Esophagus squamous epithelium (tissue), 5 donors: ENCODE results near the gene POLA1. TPM values are rescaled to one million over a fixed set of nuclear protein-coding genes. Genes with fewer than 3 reads are reported as not detected.

Experiments
- DNase-seq: peaks from one replicate; lab custom pipeline; 2025; lab: John Stamatoyannopoulos, UW
- H3K27ac ChIP-seq, 4 donors: fragments of 200-600 bp; sonication (generic); one replicate each; pipeline ENCODE4 v1.5.1; 2016 to 2019; ENCODE audit warnings: mild to moderate bottlenecking in 1 of 4
- H3K27me3 ChIP-seq, 4 donors: fragments of 200-600 bp; sonication (generic); 1 replicate in 3 of 4; 2 replicates in 1 of 4; pipeline versions ENCODE4 v1.5.1 to v1.6.0; 2017 to 2021; ENCODE audit warnings: antibody characterized with exemption in 1 of 4
- H3K36me3 ChIP-seq, 3 donors: fragments of 200-600 bp; sonication (generic); one replicate each; pipeline ENCODE4 v1.5.1; 2016 to 2019
- H3K4me1 ChIP-seq, 3 donors: fragments of 200-600 bp; sonication (generic); one replicate each; pipeline ENCODE4 v1.5.1; 2017 to 2019
- H3K4me3 ChIP-seq, 4 donors: fragments of 200-600 bp; sonication (generic); 1 replicate in 3 of 4; 2 replicates in 1 of 4; pipeline ENCODE4 v1.5.1; 2016 to 2019; ENCODE audit warnings: mild to moderate bottlenecking in 2 of 4, moderate library complexity in 1 of 4
- H3K9me3 ChIP-seq, 3 donors: fragments of 200-600 bp; sonication (generic); one replicate each; pipeline ENCODE4 v1.5.1; 2016 to 2019
- POLR2A ChIP-seq, 4 donors: fragments of 450-650 bp; IDR thresholded peaks; one replicate each; pipeline ENCODE4 v1.6.1; 2017; ENCODE audit warnings: antibody characterized with exemption in 4 of 4, mild to moderate bottlenecking in 4 of 4, moderate library complexity in 3 of 4
- WGBS, 2 donors: methylation state at CpG; one replicate each; pipeline ENCODE4 v1.1.5; 2018; 5-methylcytosine and 5-hydroxymethylcytosine counted together
- intact Hi-C: fragments of 100-400 bp; cut with DNase I; formaldehyde crosslinking; loops from one replicate; pipeline ENCODE4 v1.15.0; 2022
- total RNA-seq, 4 donors: library from RNA; depleted of rRNA; stranded (reverse); fragments of >200 nt; gene quantifications; one replicate each; pipeline ENCODE4 v1.1.0, GENCODE V29; 2016
- TF ChIP-seq, protein P1 (sequence below), 6 experiments: fragments of 450-650 bp in 4 of 6; fragments of 200-600 bp in 2 of 6; sonication (generic) in 2 of 6; IDR thresholded peaks; one replicate each; pipeline ENCODE4 v1.5.1; 2016 to 2019; ENCODE audit warnings: antibody characterized with exemption in 6 of 6, mild to moderate bottlenecking in 4 of 6, moderate library complexity in 4 of 6
- donor health status: DM: yes; HTN: yes; CAD: no.

Gene POLA1
- total RNA-seq, 4 donors from 2014 or later: 5.3 to 14.7 (median 13.1) TPM

DNA sequence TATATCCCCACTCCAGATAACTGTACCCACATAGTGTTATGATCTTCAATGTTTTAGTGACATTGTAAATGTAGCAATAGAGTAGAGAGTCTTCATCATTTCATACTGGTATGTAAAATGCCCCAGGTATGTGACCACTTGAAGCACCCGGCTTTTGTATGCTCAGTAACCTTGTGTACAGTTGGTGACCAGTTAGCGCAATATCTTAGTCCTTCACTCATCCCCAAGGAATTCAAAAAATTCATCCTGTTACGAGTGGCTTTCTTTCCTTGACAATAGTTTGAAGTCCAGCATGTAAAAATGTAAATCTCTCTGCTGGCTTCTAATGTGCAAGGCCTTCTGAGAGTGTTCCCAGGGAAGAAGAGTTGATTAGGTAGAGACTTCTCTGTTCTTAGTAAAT lies 176.4 kb downstream of the POLA1 start:
- no peak overlapping the region for H3K27ac ChIP-seq
- H3K36me3 ChIP-seq: no peaks in the 10 kb centered on the region
- H3K9me3 ChIP-seq: no peaks in the 10 kb centered on the region
- TF ChIP-seq POLR2A (IDR thresholded peaks at IDR 0.05): no peak
- TF ChIP-seq, protein P1, sequence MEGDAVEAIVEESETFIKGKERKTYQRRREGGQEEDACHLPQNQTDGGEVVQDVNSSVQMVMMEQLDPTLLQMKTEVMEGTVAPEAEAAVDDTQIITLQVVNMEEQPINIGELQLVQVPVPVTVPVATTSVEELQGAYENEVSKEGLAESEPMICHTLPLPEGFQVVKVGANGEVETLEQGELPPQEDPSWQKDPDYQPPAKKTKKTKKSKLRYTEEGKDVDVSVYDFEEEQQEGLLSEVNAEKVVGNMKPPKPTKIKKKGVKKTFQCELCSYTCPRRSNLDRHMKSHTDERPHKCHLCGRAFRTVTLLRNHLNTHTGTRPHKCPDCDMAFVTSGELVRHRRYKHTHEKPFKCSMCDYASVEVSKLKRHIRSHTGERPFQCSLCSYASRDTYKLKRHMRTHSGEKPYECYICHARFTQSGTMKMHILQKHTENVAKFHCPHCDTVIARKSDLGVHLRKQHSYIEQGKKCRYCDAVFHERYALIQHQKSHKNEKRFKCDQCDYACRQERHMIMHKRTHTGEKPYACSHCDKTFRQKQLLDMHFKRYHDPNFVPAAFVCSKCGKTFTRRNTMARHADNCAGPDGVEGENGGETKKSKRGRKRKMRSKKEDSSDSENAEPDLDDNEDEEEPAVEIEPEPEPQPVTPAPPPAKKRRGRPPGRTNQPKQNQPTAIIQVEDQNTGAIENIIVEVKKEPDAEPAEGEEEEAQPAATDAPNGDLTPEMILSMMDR (IDR thresholded peaks at IDR 0.05): no peak
- H3K4me3 ChIP-seq: no peak overlapping the region
- no peak for DNase-seq
- no peaks in the 10 kb centered on the region for H3K4me1 ChIP-seq
- 74 to 88% methylated on average over 3 of the region's 3 CpGs for WGBS, 2 donors
- intact Hi-C loops: no loop called here
- no peaks in the 10 kb centered on the region for H3K27me3 ChIP-seq

DNA sequence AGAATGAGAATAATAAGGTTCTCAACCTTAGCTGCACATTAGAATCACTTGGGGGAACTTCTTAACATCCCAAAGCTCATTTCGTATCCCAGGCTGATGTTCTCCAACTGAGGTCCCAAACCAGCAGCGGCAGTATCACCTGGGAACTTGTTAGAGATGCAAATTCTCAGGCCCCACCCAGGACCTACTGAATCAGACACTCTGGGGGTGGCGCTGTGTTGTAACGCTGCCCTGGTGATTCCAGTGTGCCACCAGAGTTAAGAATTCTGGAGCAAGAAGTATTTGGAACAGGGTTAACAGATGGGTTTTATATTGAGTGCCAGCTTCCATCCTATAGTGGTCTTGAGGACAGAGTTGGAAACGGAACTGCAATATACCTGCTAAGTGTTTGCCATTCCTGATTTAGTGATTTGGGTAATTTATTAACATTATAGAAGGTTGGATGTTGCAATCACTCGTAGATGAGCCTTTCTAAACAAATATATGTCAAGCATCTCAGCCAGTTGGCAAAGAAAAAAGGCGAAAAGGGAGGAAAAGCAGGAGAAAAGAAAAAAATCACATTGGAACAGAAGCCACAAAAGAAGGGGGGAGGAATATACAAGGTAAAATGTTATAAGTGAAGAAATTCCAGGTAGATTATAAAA lies 181.0 kb downstream of the POLA1 start:
- Histone ChIP-seq H3K36me3 (no peaks in the 10 kb centered on the region), H3K4me1 (no peaks in the 10 kb centered on the region), H3K9me3 (no peaks in the 10 kb centered on the region), H3K27me3 (no peaks in the 10 kb centered on the region), H3K27ac (no peak overlapping the region), H3K4me3 (no peak overlapping the region)
- intact Hi-C loops: no loop called here
- WGBS, 2 donors: 44 to 80% methylated on average over 6 to 7 of the region's 7 CpGs
- TF ChIP-seq, protein P1 (IDR thresholded peaks at IDR 0.05): no peak
- TF ChIP-seq POLR2A (IDR thresholded peaks at IDR 0.05): no peak
- DNase-seq: no peak

DNA sequence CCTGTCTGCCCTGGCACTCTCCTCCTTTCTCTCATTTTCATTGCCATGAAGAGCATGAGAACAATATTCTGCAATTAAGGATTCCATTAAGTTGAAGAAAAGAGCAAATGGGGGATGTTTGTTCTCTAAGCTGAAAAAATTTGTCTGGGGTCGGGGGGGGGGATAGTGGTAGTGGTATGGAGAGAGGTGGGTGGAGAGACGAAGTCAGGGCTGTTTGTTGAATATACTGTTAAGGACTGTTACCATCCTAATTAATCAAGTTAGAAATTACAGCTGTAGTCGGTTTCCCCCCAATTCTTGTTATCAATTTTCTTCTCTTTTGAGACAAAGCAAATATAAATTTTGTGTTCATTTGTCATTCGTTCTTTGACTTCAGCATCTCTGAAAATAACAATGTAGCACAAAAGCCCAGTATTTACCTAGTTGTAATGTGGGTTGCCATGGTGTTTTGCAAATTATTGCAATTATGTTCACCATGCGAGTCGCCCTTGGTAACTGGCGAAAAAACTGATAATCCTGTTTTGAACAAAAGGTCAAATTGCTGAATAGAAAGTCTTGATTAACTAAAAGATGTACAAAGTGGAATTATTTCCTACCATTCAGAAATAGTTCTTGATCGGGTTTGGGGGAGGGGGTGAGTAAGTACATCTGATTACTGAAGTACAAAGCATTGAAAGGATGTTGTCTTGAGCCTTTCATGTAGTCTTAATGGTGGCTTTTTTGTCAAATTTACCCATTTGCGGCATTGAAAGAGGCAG lies 183.0 kb downstream of the POLA1 start:
- Histone ChIP-seq H3K4me1 (no peaks in the 10 kb centered on the region), H3K36me3 (no peaks in the 10 kb centered on the region), H3K27me3 (no peaks in the 10 kb centered on the region), H3K9me3 (no peaks in the 10 kb centered on the region), H3K27ac (no peak overlapping the region), H3K4me3 (no peak overlapping the region)
- no peak for DNase-seq
- 65 to 86% methylated on average over 9 of the region's 9 CpGs for WGBS, 2 donors
- intact Hi-C loops: no loop called here
- TF ChIP-seq POLR2A (IDR thresholded peaks at IDR 0.05): no peak
- TF ChIP-seq, protein P1 (IDR thresholded peaks at IDR 0.05): no peak

DNA sequence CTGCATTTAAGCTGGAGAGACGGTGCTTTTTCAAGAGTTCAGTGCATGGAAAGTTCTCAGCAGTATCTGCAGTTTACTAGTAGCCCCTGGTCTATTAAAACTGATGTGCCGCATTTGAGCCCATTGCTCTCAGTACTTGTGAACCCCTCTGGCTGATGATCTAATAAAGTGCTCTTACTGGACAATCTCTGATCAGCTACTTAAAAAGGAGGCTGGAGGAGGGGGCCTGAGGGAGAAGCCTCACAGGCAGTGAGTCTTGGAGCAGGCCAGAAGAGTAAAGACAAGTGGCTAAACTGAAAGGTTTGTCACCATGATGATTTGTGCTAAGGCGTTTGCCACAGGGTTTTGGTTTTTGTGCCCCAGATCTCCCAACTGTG lies 183.6 kb downstream of the POLA1 start:
- H3K4me1 ChIP-seq: no peaks in the 10 kb centered on the region
- no peak for DNase-seq
- no peaks in the 10 kb centered on the region for H3K36me3 ChIP-seq
- no peaks in the 10 kb centered on the region for H3K27me3 ChIP-seq
- H3K4me3 ChIP-seq: no peak overlapping the region
- no peak for TF ChIP-seq POLR2A (IDR thresholded peaks at IDR 0.05)
- TF ChIP-seq, protein P1 (IDR thresholded peaks at IDR 0.05): no peak
- intact Hi-C loops: no loop called here
- no peaks in the 10 kb centered on the region for H3K9me3 ChIP-seq
- WGBS, 2 donors: 81 to 93% methylated on average over 2 to 3 of the region's 3 CpGs
- H3K27ac ChIP-seq: no peak overlapping the region

DNA sequence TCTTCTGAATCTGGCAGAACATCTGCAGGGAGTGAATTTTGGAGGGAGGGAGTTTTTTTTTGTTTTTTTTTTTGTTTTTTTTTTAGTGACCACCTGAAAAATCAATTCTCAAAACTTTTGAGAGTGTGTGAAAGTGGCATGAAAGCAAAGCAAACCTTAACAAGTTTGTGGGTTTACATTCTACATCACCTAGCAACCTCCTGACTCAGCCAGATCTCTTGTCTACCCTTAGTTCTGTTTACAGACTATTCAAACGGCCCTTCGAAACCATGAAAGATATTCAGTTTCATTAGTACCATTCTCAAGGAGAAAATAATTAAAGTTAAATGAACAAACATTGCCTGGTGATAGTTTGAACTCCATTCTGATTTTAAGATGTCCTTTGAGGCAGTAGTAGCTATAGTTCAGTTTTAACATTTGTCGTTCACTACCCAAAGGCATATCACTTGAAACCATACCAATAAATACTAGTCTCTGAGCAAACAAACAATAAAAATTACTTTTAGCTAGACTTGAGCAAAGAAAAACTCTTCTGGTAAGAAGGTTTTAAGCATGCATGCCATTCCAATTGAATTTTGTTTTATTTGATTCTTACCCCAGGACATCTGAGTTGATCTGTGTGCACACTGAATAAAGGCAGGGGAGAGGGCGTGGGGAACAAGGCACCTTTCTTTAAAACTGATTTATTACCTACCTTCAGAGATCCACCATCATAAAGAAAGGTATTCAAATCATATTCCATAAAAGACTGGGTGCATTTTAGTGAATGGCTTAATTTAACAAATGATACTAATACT lies 184.3 kb downstream of the POLA1 start:
- intact Hi-C loops: no loop called here
- no peak for DNase-seq
- H3K4me3 ChIP-seq: no peak overlapping the region
- H3K9me3 ChIP-seq: no peaks in the 10 kb centered on the region
- no peak overlapping the region for H3K27ac ChIP-seq
- no peaks in the 10 kb centered on the region for H3K36me3 ChIP-seq
- no peaks in the 10 kb centered on the region for H3K4me1 ChIP-seq
- no peaks in the 10 kb centered on the region for H3K27me3 ChIP-seq
- 54 to 85% methylated on average over 4 of the region's 4 CpGs for WGBS, 2 donors
- no peak for TF ChIP-seq POLR2A (IDR thresholded peaks at IDR 0.05)
- TF ChIP-seq, protein P1 (IDR thresholded peaks at IDR 0.05): no peak
